ENCODE results near the gene TVP23C.

Gene TVP23C

GRCh38 chr17:15465045-15465701, 98.1 kb downstream of the TVP23C start:
- no peak for DNase-seq (ENCODE audit: low spot score)

DNA sequence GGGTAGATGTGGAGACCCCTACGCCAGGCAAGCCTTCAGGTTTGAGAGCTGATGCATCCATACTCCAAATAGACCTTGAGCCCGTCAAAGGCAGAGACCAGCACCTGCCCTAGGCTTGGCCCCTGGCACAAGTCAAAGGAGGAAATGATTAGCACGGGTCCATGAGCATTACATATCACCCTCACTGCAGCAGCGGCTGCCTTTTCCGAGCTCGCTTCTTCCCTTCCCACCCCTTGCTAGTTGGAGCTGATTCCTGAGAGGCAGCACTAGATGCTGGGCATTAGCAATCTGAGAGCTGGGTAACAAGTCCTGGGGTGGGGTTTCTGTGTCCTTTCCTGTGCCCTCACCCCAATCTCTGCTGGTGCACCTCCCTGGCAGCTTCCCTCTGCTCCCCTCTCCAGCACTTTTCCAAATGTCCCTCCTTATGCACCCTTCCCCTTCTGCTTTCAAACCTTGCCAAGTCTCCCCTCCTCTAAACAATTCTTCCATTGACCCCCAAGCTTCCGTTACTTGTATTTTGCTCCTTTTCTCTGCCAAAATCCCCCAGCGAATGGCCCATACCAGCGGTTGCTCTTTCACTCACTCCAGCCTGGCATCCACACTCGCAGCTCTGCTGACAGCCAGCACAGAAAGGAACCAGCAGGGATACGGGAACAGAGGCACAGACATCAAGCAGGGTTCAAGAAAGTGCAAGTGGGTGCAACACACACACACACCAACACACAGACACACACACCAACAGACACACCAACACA, 98.9 kb downstream of the TVP23C start:
- DNase-seq (ENCODE audit: low spot score) = no peak

GRCh38 chr17:15462976-15463772, 100.1 kb downstream of the TVP23C start:
- DNase-seq (ENCODE audit: low spot score) = no peak

DNA sequence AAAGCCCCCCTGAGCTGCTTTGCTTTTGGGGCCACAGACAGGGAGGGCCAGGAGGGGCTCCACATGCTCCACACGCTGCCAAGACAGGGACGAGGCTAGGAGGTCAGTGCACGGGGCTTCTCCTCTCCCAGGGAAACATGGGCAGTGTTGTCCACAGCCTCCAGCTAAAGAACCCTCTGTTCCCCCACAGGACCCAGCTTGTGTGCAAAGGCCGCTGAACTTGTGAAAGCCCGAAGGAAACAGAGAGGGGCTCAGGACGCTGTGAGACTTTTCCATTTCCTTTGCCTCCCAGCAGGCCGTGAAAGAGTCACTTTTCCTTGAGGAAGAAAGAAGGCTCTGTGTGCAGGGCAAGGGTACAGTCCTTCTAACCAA, 105.6 kb downstream of the TVP23C start:
- DNase-seq (ENCODE audit: low spot score) = no peak

- DNase-seq (ENCODE audit: low spot score) = no peak
Measured at GRCh38 chr17:15456972-15457722, 106.1 kb downstream of the TVP23C start.

- no peak for DNase-seq (ENCODE audit: low spot score)
Measured at GRCh38 chr17:15456496-15456895, 106.8 kb downstream of the TVP23C start.

DNA sequence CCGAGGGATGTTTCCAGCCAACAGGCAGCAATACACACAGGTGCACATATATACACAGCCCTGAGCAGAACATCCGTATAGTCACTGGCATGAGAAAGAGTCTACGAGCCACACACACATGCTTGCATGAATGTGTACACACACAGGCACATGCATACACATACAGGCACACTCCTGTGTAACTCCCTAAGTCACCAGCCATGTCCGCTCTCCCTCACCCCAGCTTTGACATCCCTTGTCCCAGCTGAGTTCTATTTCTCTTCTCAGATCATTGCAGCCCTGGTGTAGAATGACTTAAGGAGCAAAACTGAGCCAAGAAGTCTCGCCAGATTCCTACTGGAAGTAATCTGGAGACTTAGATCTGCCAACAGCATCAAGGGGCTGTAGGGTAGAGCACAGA, 108.9 kb downstream of the TVP23C start:
- no peak for DNase-seq (ENCODE audit: low spot score)

DNA sequence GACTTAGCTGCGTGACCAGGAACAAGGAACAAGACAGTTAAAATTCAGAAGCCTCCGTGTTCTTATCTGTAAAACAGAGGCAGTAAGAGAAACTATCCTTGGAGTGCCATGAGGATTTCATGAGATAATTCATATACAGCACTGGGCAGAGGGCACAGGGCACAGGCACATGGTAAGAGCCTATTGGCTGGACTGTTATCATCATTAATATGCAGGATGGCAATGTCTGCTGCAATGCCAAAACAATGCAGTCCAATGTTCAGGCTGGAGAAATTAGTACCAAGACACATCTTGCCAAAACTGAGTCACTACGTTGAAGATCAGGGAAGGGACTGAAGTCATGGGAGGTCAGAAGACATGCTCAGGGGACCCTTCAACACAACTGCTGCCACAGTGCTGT, 109.5 kb downstream of the TVP23C start:
- DNase-seq (ENCODE audit: low spot score) = no peak

DNA sequence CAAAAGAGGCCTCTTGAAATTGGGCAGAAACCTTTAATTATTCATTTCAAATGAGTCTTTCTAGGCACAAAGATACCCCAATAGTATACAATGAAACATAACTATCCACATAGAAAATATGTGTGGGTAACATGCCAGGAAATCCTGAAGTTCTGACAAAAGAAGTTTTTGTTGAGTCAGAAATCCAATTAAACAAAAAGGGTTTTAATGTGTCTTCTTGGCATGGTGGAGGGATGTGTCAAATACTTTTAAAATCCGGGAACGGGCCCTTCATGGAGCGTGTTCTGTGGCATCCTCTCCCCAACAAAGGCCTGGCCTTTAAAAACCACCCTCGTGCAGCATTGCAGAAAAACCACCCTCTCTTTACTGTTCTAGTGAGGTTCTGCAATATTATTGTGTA, 110.0 kb downstream of the TVP23C start:
- DNase-seq (ENCODE audit: low spot score) = no peak

GRCh38 chr17:15452746-15453145, 110.5 kb downstream of the TVP23C start:
- DNase-seq (ENCODE audit: low spot score) = no peak

All from ecto neural progenitor cell (in vitro differentiated cells).